ENCODE results near the gene GRM8.

Gene GRM8

GRCh38 chr7:127252778-127253280 is at the start of gene GRM8:
TSS of gene GRM8 (minus strand) at chr7:127252941.
- TF ChIP-seq CTCF (IDR thresholded peaks at IDR 0.05; ENCODE audit: low read depth, low read length): no peak
- DNase-seq (ENCODE audit: extremely low read depth, low read depth): no peak

GRCh38 chr7:127290801-127291361 is 38.1 kb upstream of the GRM8 start:
- no peak for DNase-seq (ENCODE audit: extremely low read depth, low read depth)
- no peak for TF ChIP-seq CTCF (IDR thresholded peaks at IDR 0.05; ENCODE audit: low read depth, low read length)

GRCh38 chr7:127290116-127290655 is 37.4 kb upstream of the GRM8 start:
- no peak for TF ChIP-seq CTCF (IDR thresholded peaks at IDR 0.05; ENCODE audit: low read depth, low read length)
- DNase-seq (ENCODE audit: extremely low read depth, low read depth): no peak

GRCh38 chr7:127287133-127287532 is 34.4 kb upstream of the GRM8 start:
- DNase-seq (ENCODE audit: extremely low read depth, low read depth): no peak
- TF ChIP-seq CTCF (IDR thresholded peaks at IDR 0.05; ENCODE audit: low read depth, low read length): no peak

GRCh38 chr7:127270093-127270492 is 17.4 kb upstream of the GRM8 start:
- no peak for DNase-seq (ENCODE audit: extremely low read depth, low read depth)
- TF ChIP-seq CTCF (IDR thresholded peaks at IDR 0.05; ENCODE audit: low read depth, low read length): no peak

- TF ChIP-seq CTCF (IDR thresholded peaks at IDR 0.05; ENCODE audit: low read depth, low read length): no peak
- no peak for DNase-seq (ENCODE audit: extremely low read depth, low read depth)
Observed at GRCh38 chr7:127266047-127266446, 13.3 kb upstream of the GRM8 start.

- DNase-seq (ENCODE audit: extremely low read depth, low read depth): no peak
- no peak for TF ChIP-seq CTCF (IDR thresholded peaks at IDR 0.05; ENCODE audit: low read depth, low read length)
Observed at GRCh38 chr7:127264219-127264618, 11.5 kb upstream of the GRM8 start.
